ENCODE results near the gene CALY.
"Not testable (repeated sequence)": the region's sequence is repeated elsewhere in the genome, so short reads cannot be mapped to it uniquely, and the experiment has no call there.

CALY gene

DNA sequence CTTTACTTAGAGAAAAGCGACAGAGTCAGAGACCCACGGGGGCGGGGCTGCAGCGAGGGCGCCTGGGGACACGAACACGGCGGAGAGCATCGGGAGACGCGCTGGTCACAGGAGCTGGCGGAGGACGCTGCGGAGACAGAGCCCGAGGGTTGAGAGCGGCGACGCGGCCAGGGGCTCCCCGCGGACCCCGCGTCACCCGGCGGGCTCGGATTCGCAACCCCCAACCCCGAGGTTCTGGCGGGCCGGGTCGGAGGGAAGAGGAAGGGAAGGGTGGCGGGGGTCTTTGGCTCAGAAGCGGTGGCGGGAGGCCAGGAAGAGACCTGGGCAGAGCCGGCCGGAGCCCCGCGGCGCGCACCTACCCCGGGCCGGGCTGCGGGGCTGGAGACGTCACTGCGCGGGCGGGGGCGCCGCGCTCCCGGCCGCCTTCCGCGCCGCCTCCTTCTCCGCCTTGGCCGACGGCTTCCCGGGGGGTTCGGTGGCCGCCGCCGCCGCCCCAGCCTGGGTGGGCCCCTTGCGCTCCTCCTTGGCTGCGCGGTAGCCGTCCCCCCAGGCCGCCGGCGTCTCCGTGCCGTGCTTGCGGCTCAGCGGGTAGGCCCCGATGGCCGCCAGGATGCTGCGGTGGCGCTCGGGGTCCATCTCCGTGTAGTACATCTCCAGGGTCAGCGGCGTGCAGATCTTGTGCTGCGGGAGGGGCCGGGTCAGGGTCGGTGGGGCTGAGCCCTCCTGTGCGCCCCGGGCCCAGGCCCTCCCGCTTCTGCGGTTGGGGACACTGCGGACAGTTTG is 11.1 kb downstream of the CALY start:
- Histone ChIP-seq H3K27ac (replicated peaks) (no peak overlapping the region), H3K4me3 (replicated peaks; ENCODE audit: insufficient read depth, low read length) (no peak overlapping the region), H3K27me3 (ENCODE audit: insufficient read depth, poor library complexity, severe bottlenecking) (peaks cover 36% of the 10 kb centered on the region)
- DNase-seq (ENCODE audit: low read depth in 1 of 2, low spot score in 1 of 2): no peak
- TF ChIP-seq POLR2AphosphoS5 (IDR thresholded peaks at IDR 0.05; ENCODE audit: low read depth): no peak
- TF ChIP-seq SPI1 (IDR thresholded peaks at IDR 0.05; ENCODE audit: borderline replicate concordance, low read depth): no peak
- TF ChIP-seq, protein P1, sequence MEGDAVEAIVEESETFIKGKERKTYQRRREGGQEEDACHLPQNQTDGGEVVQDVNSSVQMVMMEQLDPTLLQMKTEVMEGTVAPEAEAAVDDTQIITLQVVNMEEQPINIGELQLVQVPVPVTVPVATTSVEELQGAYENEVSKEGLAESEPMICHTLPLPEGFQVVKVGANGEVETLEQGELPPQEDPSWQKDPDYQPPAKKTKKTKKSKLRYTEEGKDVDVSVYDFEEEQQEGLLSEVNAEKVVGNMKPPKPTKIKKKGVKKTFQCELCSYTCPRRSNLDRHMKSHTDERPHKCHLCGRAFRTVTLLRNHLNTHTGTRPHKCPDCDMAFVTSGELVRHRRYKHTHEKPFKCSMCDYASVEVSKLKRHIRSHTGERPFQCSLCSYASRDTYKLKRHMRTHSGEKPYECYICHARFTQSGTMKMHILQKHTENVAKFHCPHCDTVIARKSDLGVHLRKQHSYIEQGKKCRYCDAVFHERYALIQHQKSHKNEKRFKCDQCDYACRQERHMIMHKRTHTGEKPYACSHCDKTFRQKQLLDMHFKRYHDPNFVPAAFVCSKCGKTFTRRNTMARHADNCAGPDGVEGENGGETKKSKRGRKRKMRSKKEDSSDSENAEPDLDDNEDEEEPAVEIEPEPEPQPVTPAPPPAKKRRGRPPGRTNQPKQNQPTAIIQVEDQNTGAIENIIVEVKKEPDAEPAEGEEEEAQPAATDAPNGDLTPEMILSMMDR (IDR thresholded peaks at IDR 0.05; ENCODE audit: insufficient read depth, low read length): no peak
- TF ChIP-seq REST (IDR thresholded peaks at IDR 0.05; ENCODE audit: insufficient replicate concordance, low read depth): no peak
- TF ChIP-seq GABPA (IDR thresholded peaks at IDR 0.05; ENCODE audit: low read depth): no peak

DNA sequence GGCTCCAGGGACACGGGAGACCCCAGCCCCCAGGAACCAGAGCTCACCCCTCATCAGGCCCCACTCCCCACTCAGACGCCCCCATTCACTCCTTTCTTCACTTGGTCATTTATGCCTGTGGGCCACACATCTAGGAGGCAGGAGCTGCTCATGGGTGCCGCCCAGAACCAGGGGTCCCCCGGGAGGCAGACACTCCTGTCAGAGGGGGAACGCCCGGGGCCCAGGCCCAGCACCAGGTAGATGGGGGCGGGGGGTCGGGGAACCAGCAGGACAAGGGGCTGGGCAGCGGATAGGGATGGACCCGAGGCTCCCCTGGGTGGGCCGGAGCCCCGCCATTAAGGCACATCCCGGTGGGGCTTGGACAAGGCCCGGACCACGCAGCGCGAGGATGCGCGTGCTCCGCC is 11.8 kb downstream of the CALY start:
- H3K27ac ChIP-seq (replicated peaks): no peak overlapping the region
- H3K27me3 ChIP-seq (ENCODE audit: insufficient read depth, poor library complexity, severe bottlenecking): peaks cover 38% of the 10 kb centered on the region
- TF ChIP-seq REST (IDR thresholded peaks at IDR 0.05; ENCODE audit: insufficient replicate concordance, low read depth) (no peak), GABPA (IDR thresholded peaks at IDR 0.05; ENCODE audit: low read depth) (no peak), POLR2AphosphoS5 (IDR thresholded peaks at IDR 0.05; ENCODE audit: low read depth) (no peak), SPI1 (IDR thresholded peaks at IDR 0.05; ENCODE audit: borderline replicate concordance, low read depth) (no peak)
- TF ChIP-seq, protein P1 (IDR thresholded peaks at IDR 0.05; ENCODE audit: insufficient read depth, low read length): no peak
- DNase-seq (ENCODE audit: low read depth in 1 of 2, low spot score in 1 of 2): no peak
- H3K4me3 ChIP-seq (replicated peaks; ENCODE audit: insufficient read depth, low read length): no peak overlapping the region

- peaks cover 35% of the 10 kb centered on the region for H3K27me3 ChIP-seq (ENCODE audit: insufficient read depth, poor library complexity, severe bottlenecking)
- no peak for TF ChIP-seq SPI1 (IDR thresholded peaks at IDR 0.05; ENCODE audit: borderline replicate concordance, low read depth)
- TF ChIP-seq POLR2AphosphoS5 (IDR thresholded peaks at IDR 0.05; ENCODE audit: low read depth): no peak
- TF ChIP-seq REST (IDR thresholded peaks at IDR 0.05; ENCODE audit: insufficient replicate concordance, low read depth): no peak
- no peak for TF ChIP-seq GABPA (IDR thresholded peaks at IDR 0.05; ENCODE audit: low read depth)
- TF ChIP-seq, protein P1 (IDR thresholded peaks at IDR 0.05; ENCODE audit: insufficient read depth, low read length): no peak
- no peak overlapping the region for H3K27ac ChIP-seq (replicated peaks)
- no peak overlapping the region for H3K4me3 ChIP-seq (replicated peaks; ENCODE audit: insufficient read depth, low read length)
- peak in 1 of 2 experiments; percentile 25 for DNase-seq (ENCODE audit: low read depth in 1 of 2, low spot score in 1 of 2)
Observed at GRCh38 chr10:133324198-133324792, 12.4 kb downstream of the CALY start.

- not testable (repeated sequence) for H3K27ac ChIP-seq (replicated peaks); DNase-seq (ENCODE audit: low read depth in 1 of 2, low spot score in 1 of 2); H3K4me3 ChIP-seq (replicated peaks; ENCODE audit: insufficient read depth, low read length)
- H3K27me3 ChIP-seq (ENCODE audit: insufficient read depth, poor library complexity, severe bottlenecking): peaks cover 24% of the 10 kb centered on the region
Observed at GRCh38 chr10:133322064-133322709, 14.5 kb downstream of the CALY start.

- H3K27me3 ChIP-seq (ENCODE audit: insufficient read depth, poor library complexity, severe bottlenecking): peaks cover 11% of the 10 kb centered on the region
- H3K27ac ChIP-seq (replicated peaks); DNase-seq (ENCODE audit: low read depth in 1 of 2, low spot score in 1 of 2); H3K4me3 ChIP-seq (replicated peaks; ENCODE audit: insufficient read depth, low read length): not testable (repeated sequence)
Observed at GRCh38 chr10:133320852-133321422, 15.8 kb downstream of the CALY start.
